Heart left ventricle (tissue), 13 donors: ENCODE data around the gene PACS2.

Source experiments
- CTCF ChIP-seq, 12 donors: fragments of 200-600 bp; sonication (generic) in 4 of 12; IDR thresholded peaks; one replicate each; pipeline versions ENCODE4 v1.5.0 to v1.8.0; 2018 to 2022; ENCODE audit warnings: antibody characterized with exemption in 12 of 12, mild to moderate bottlenecking in 5 of 12
- POLR2A ChIP-seq, 2 donors: fragments of 450-650 bp; IDR thresholded peaks; one replicate each; pipeline ENCODE4 v1.6.1; 2017; ENCODE audit warnings: antibody characterized with exemption in 2 of 2, mild to moderate bottlenecking in 2 of 2, moderate library complexity in 2 of 2
- donor health status: ischemic (EF 13 %, LVEDD 7.1; RV severe dilation, severe dysfunction).
- donor health status: DM: no; HTN: yes; CAD: no.
- donor health status: DM: no; HTN: no; CAD: no.
- donor health status: ischemic (EF 25% LVEDD 6.9; RV normal size, moderate dysfunction).
- donor health status: ischemic (EF 25% LVEDD 5.7; RV mildly dilated, moderate dysfunction).
- donor health status: ischemic (EF 35%, LVEDD 5.7; RV mildly dilated, moderate dysfunction).
- donor health status: nonischemic (EF 11% LVEDD 7.7; RV severe dilation, severe dysfunction).
- donor health status: DM: yes; HTN: yes; CAD: no.
- donor health status: PGD.
- donor health status: ischemic (EF 29% LVEDD 5.4; RV normal size, mild dysfunction).
- donor health status: nonischemic (EF 23%, LVEDD 6.1; RV moderate dilation, normal function).

- TF ChIP-seq CTCF (IDR thresholded peaks at IDR 0.05): peak; percentile 40 to 70 (median 58)
- TF ChIP-seq POLR2A (IDR thresholded peaks at IDR 0.05): no peak
These were observed 33.0 kb upstream of the PACS2 start for GRCh38 chr14:105281371-105282097.
